22Rv1 (cell line): ENCODE data around the gene STON2.

Experiments
- ZFX ChIP-seq: fragments of 450-650 bp; IDR thresholded peaks from 2 replicates; pipeline ENCODE4 v1.6.1; 2017; ENCODE audit warnings: antibody characterized with exemption, borderline replicate concordance
- TF ChIP-seq, protein P1 (sequence below): fragments of 450-650 bp; IDR thresholded peaks from 2 replicates; pipeline ENCODE4 v1.5.1; 2017; ENCODE audit warnings: mild to moderate bottlenecking

DNA sequence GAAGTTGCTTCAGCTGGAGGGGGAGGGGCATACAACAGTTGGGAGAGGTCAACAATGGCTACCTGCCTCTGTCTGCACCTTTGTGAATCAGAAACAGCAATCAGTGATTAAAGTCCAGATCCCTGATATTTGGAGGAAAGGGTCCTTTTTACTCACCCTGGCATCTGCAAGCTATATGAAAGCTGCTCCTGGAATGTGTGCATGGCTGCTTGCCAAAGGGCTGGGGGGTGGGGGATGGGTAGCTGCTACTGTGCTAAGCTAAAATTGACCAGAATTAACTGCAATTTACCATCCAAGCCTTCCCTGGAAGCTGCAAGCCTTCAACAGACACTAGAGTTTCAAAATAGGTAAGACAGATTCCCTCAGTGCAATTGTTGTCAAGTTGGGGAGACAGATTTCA is 165.8 kb downstream of the STON2 start:
- TF ChIP-seq, protein P1, sequence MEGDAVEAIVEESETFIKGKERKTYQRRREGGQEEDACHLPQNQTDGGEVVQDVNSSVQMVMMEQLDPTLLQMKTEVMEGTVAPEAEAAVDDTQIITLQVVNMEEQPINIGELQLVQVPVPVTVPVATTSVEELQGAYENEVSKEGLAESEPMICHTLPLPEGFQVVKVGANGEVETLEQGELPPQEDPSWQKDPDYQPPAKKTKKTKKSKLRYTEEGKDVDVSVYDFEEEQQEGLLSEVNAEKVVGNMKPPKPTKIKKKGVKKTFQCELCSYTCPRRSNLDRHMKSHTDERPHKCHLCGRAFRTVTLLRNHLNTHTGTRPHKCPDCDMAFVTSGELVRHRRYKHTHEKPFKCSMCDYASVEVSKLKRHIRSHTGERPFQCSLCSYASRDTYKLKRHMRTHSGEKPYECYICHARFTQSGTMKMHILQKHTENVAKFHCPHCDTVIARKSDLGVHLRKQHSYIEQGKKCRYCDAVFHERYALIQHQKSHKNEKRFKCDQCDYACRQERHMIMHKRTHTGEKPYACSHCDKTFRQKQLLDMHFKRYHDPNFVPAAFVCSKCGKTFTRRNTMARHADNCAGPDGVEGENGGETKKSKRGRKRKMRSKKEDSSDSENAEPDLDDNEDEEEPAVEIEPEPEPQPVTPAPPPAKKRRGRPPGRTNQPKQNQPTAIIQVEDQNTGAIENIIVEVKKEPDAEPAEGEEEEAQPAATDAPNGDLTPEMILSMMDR, result no peak
- no peak for TF ChIP-seq ZFX
